Activated CD4-positive, alpha-beta memory T cell treated with anti-CD3 and anti-CD28 coated beads for 36 hours (primary cell): ENCODE data around the gene C2CD4D. TPM values are rescaled to one million over a fixed set of nuclear protein-coding genes. Genes with fewer than 3 reads are reported as not detected.

Experiments
- CTCF ChIA-PET: fragments of 350-600 bp; sonication (Branson Sonifier 250); formaldehyde crosslinking; loops from one replicate; lab custom pipeline; 2021; ENCODE audit warnings: antibody characterized with exemption, inconsistent platforms; lab: Charles Lee
- POLR2A ChIA-PET: fragments of 350-600 bp; sonication (Branson Sonifier 250); formaldehyde crosslinking; loops from one replicate; lab custom pipeline; 2021; ENCODE audit warnings: antibody characterized with exemption; lab: Charles Lee
- DNase-seq: peaks from one replicate; pipeline ENCODE4 v3.0.0-alpha.2; 2020
- H3K27ac Mint-ChIP-seq: one replicate; pipeline ENCODE4 v1.8.0; 2021; ENCODE audit warnings: mixed read lengths
- H3K27me3 Mint-ChIP-seq: one replicate; pipeline ENCODE4 v1.8.0; 2021; ENCODE audit warnings: mixed read lengths
- H3K36me3 Mint-ChIP-seq: one replicate; pipeline ENCODE4 v1.8.0; 2021; ENCODE audit warnings: mixed read lengths
- H3K4me1 Mint-ChIP-seq: one replicate; pipeline ENCODE4 v1.8.0; 2021; ENCODE audit warnings: low read depth, mixed read lengths
- H3K4me3 Mint-ChIP-seq: one replicate; pipeline ENCODE4 v1.8.0; 2021; ENCODE audit warnings: mild to moderate bottlenecking, mixed read lengths
- H3K9me3 Mint-ChIP-seq: one replicate; pipeline ENCODE4 v1.8.0; 2021; ENCODE audit warnings: mixed read lengths
- intact Hi-C: fragments of 100-400 bp; cut with micrococcal nuclease; formaldehyde crosslinking; loops from one replicate; pipeline ENCODE4 v1.15.1; 2023
- total RNA-seq, 2 experiments: library from RNA; stranded (reverse); gene quantifications; one replicate each; pipeline ENCODE4 v1.2.3, GENCODE V29; 2021

Gene C2CD4D
- total RNA-seq, 2 experiments from 2014 or later = 3.3 to 3.9 TPM

DNA sequence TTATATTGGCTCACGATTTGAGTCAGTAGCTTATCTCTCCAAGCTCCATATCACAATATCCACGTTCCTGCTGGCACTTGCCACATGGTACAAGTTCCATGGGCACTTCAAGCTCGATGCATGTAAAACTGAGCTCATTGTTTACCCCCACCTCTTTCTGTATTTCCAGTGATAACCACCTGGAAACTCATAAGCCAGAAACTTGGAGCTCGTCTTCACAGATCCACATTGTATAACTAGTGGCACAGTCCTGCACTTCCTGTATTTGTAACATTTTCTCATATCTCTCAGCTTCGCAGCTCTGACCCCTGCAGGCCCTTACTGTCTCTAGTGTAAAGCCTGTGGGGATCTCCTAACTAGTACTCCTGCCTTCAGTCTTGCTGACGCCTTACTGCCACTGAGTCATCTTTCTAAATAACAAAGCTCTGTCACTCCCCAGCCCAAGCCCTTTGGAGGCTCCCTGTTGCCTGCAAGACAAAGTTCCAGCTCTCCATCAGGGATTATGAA is 6.5 kb upstream of the C2CD4D start:
- Mint-ChIP-seq H3K9me3 (no peaks in the 10 kb centered on the region), H3K4me3 (peak overlapping the region; percentile 7), H3K27ac (peak overlapping the region; percentile 86), H3K4me1 (peaks cover 44% of the 10 kb centered on the region), H3K27me3 (no peaks in the 10 kb centered on the region), H3K36me3 (peaks cover 64% of the 10 kb centered on the region)
- ChIA-PET CTCF (interaction anchor here (0.7 to 4.7 kb wide), 11 partner anchors 8 to 519 kb away, joined by 3 to 36 read pairs (median 3); partner anchors contain the start of genes C2CD4D, CGN, MRPL9 and PI4KB), POLR2A (interaction anchor here (0.9 to 1.0 kb wide), 2 partner anchors 9 to 17 kb away, joined by 3 to 7 read pairs; no protein-coding TSS in a partner anchor)
- peak; percentile 67 for DNase-seq
- intact Hi-C loops = loop anchor here (5.0 kb wide), 2 partner anchors 51 to 146 kb away; partner anchors contain the start of gene S100A10

DNA sequence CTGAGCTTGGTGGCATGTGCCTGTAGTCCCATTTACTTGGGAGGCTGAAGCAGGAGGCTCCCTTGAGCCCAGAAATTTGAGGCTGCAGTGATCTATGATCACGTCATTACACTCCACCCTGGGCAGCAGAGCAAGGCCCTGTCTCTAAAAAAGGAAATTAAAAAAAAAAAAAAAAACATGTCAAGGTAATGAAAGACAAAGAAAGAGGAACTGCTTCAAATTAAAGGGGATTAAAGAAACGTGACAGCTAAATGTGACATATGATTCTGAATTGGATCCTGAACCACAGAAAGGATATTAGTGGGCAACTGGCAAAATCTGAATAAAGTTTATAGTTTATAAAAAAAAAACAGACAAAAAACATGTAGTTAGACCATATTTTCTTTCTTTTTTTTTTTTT is 3.8 kb upstream of the C2CD4D start:
- no peak for DNase-seq
- H3K4me1 Mint-ChIP-seq = peaks cover 43% of the 10 kb centered on the region
- no peak overlapping the region for H3K27ac Mint-ChIP-seq
- intact Hi-C loops = no loop called here
- ChIA-PET CTCF (interaction anchor here (1.2 to 1.6 kb wide), 3 partner anchors 80 to 249 kb away, joined by 4 to 5 read pairs (median 4); partner anchors contain the start of gene MRPL9), POLR2A (interaction anchor here (0.6 kb wide), 1 partner anchor 23 kb away, joined by 3 read pairs; no protein-coding TSS in a partner anchor)
- no peak overlapping the region for H3K4me3 Mint-ChIP-seq
- H3K9me3 Mint-ChIP-seq = no peaks in the 10 kb centered on the region
- peaks cover 44% of the 10 kb centered on the region for H3K36me3 Mint-ChIP-seq
- H3K27me3 Mint-ChIP-seq = no peaks in the 10 kb centered on the region

DNA sequence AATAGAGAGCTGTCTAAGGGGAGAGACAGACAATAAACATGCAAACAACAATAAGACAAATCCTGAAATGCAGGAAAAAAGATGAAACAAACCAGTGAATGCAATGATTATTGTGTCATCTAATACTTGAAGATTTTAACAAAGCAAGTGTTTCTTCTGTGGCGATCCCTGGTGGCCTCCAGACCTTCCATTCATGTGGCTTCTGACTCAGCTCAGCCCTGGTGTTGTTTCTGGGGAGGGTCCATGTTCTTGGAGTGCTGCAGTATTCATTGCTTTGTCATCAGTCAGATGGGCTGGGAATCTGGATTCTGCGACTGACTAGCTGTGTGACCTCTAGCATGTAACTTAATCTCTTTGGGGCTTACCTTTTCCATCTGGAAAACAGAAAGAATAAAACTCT is 1.5 kb upstream of the C2CD4D start:
- no peak for DNase-seq
- peak overlapping the region; percentile 91 for H3K27ac Mint-ChIP-seq
- CTCF ChIA-PET = interaction anchor here (2.3 kb wide), 1 partner anchor 247 kb away, joined by 7 read pairs; no protein-coding TSS in a partner anchor
- intact Hi-C loops = no loop called here
- peaks cover 31% of the 10 kb centered on the region for H3K36me3 Mint-ChIP-seq
- H3K4me1 Mint-ChIP-seq = peaks cover 40% of the 10 kb centered on the region
- no peak overlapping the region for H3K4me3 Mint-ChIP-seq
- POLR2A ChIA-PET = interaction anchor here (1.0 to 2.1 kb wide), 4 partner anchors 13 to 300 kb away, joined by 3 to 8 read pairs (median 6); partner anchors contain the start of gene TDRKH
- H3K9me3 Mint-ChIP-seq = no peaks in the 10 kb centered on the region
- no peaks in the 10 kb centered on the region for H3K27me3 Mint-ChIP-seq

DNA sequence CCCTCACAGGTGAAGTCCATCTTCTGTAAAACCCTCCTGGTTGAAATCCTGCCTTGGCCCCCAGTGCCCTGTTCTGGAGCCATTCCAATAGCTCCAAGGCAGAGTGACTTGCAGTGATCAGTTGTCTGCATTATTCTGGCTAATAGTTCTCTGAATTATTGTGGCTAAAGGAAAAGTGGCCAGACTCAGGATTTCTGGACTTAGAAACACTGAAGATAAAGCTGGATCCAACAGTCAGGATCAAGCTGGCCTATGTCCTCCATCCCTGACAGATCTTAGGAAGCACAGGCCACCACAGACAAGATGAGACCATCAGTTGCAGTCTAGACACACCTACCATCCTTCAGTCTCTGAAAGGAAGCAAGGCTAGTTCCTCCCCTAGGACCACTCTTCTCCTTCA is 801 bp upstream of the C2CD4D start:
- Mint-ChIP-seq H3K27me3 (no peaks in the 10 kb centered on the region), H3K27ac (peak overlapping the region; percentile 91), H3K4me1 (peaks cover 42% of the 10 kb centered on the region), H3K36me3 (peaks cover 27% of the 10 kb centered on the region), H3K9me3 (no peaks in the 10 kb centered on the region), H3K4me3 (peak overlapping the region; percentile 89)
- CTCF ChIA-PET = interaction anchor here (0.5 to 4.8 kb wide), 7 partner anchors 7 to 246 kb away, joined by 3 to 36 read pairs (median 5); partner anchors contain the start of gene MRPL9
- intact Hi-C loops = no loop called here
- POLR2A ChIA-PET = interaction anchor here (0.7 to 2.2 kb wide), 10 partner anchors 8 to 299 kb away, joined by 3 to 8 read pairs (median 6); partner anchors contain the start of genes MRPL9, TDRKH and THEM4
- DNase-seq = no peak

DNA sequence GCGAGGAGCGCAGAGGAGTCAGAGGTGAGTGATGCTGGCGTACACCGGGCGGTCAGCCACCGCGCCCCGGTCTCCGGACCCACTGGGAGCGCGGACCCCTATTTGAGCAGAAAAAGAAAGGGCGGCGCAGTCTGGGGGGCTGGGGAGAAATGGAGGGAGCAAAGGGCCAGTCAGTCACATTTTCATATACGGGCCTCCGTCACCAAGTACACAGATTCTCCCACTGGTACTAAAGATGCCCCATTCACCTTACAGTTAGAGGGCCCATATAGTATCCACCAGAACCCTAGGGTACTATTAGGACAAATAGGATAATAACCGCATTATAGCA is 573 bp downstream of the C2CD4D start:
- H3K9me3 Mint-ChIP-seq = no peaks in the 10 kb centered on the region
- no peaks in the 10 kb centered on the region for H3K27me3 Mint-ChIP-seq
- peak overlapping the region; percentile 91 for H3K27ac Mint-ChIP-seq
- peaks cover 17% of the 10 kb centered on the region for H3K36me3 Mint-ChIP-seq
- ChIA-PET CTCF (interaction anchor here (1.2 to 4.8 kb wide), 3 partner anchors 8 to 18 kb away, joined by 4 to 36 read pairs (median 6); no protein-coding TSS in a partner anchor), POLR2A (interaction anchor here (0.8 to 2.2 kb wide), 9 partner anchors 9 to 76 kb away, joined by 3 to 7 read pairs (median 6); partner anchors contain the start of genes MRPL9, TDRKH and THEM4)
- intact Hi-C loops = loop anchor here (1.0 to 5.0 kb wide), 4 partner anchors 9 to 382 kb away; partner anchors contain the start of gene POGZ
- peak overlapping the region; percentile 89 for H3K4me3 Mint-ChIP-seq
- DNase-seq = no peak
- H3K4me1 Mint-ChIP-seq = peaks cover 49% of the 10 kb centered on the region

DNA sequence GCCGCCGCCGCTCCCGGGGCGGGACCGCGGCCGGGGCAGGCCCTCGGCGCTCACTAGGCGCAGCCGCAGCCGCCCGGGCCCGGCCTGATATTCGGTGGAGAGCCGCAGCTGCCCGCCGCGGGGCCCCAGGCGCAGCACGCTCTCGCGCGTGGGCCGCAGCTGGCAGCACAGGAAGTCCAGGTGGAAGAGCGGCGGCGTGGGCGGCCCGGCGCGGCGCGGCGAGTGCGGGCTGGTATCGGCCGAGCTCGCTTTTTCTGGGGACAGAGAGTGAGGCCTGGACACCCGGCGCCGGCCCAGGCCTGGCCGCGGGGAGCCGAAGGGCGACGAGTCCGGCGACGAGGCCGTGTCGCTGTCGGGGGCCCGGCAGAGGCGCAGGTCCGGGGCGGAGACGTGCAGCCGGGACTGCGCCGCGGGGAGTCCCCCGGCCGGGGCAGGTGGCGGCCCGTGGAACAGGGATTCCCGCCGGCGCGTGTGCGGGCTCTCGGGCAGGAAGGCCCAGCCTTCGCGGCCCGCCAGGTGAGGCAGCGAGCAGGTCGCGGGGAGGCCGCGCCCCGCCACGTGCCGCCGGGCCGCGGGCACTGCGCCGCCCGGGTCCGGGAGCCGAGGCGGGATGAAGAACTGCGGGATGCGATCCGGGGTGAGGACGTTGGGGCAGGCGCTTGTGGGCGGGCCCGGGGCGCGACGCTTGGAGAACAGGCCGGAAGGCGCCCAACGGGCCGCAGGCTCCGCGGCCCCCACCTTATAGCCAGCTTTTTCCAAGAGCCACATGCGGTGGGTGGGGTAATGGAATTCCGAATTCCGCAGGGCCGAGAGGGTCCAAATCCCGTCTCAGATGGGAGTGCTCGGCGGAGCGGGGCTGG is 1.2 kb downstream of the C2CD4D start:
- no peaks in the 10 kb centered on the region for H3K27me3 Mint-ChIP-seq
- intact Hi-C loops = loop anchor here (1.0 to 5.0 kb wide), 4 partner anchors 10 to 381 kb away; partner anchors contain the start of gene POGZ
- H3K9me3 Mint-ChIP-seq = no peaks in the 10 kb centered on the region
- H3K4me1 Mint-ChIP-seq = peaks cover 55% of the 10 kb centered on the region
- ChIA-PET CTCF (interaction anchor here (1.4 to 4.8 kb wide), 3 partner anchors 8 to 245 kb away, joined by 6 to 36 read pairs (median 27); no protein-coding TSS in a partner anchor), POLR2A (interaction anchor here (0.7 to 2.8 kb wide), 11 partner anchors 8 to 76 kb away, joined by 3 to 7 read pairs (median 5); partner anchors contain the start of genes MRPL9 and THEM4)
- DNase-seq = peak; percentile 69
- H3K4me3 Mint-ChIP-seq = peak overlapping the region; percentile 89
- peak overlapping the region; percentile 91 for H3K27ac Mint-ChIP-seq
- H3K36me3 Mint-ChIP-seq = peaks cover 15% of the 10 kb centered on the region

DNA sequence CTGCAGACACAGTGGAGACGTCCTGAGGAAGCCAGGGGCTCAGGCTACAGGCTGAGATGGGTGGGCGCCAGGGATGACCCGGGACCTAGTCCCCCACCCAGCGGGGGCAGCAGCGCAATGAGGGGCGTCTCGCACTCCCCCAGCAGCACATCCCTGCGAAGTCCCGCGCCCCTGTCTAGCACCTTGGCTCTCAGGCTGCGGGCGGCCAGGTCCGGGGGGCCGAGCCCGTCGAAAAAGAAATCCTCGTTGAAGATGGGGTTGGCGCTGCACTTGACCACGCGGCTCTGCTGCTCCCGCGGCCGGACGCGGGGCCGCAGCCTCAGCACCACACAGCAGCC is 1.8 kb downstream of the C2CD4D start:
- peaks cover 60% of the 10 kb centered on the region for H3K4me1 Mint-ChIP-seq
- ChIA-PET CTCF (interaction anchor here (0.6 to 4.8 kb wide), 4 partner anchors 10 to 244 kb away, joined by 3 to 36 read pairs (median 28); no protein-coding TSS in a partner anchor), POLR2A (interaction anchor here (0.6 to 2.8 kb wide), 7 partner anchors 8 to 399 kb away, joined by 3 to 7 read pairs (median 3); partner anchors contain the start of gene MRPL9)

DNA sequence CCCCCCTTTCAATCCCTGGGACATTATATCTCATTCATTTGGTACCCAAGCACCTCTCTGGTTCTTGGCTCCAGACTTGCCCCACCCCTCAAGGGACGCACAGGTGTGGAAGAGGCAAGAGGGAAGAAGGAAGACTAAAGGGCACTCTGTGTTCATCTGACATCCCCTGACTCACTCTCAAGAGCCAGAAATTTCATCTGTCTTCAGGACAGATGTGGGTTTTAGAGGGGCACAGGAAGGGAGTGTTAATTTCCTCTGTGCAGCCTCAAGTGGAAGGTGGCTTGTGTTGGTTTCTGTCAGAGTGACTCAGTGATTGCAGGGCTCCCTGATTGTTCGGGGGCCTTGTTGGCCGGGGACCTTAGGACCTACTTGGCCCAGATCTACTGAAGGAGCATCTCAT is 2.4 kb downstream of the C2CD4D start:
- intact Hi-C loops = loop anchor here (1.0 to 5.0 kb wide), 7 partner anchors 45 to 556 kb away; partner anchors contain the start of genes POGZ and TDRKH
- H3K9me3 Mint-ChIP-seq = no peaks in the 10 kb centered on the region
- H3K4me1 Mint-ChIP-seq = peaks cover 65% of the 10 kb centered on the region
- peak; percentile 65 for DNase-seq
- CTCF ChIA-PET = interaction anchor here (0.6 to 4.8 kb wide), 35 partner anchors 7 to 395 kb away, joined by 3 to 37 read pairs (median 6); partner anchors contain the start of genes MRPL9, RIIAD1, TDRKH and THEM5
- H3K4me3 Mint-ChIP-seq = peak overlapping the region; percentile 89
- H3K27me3 Mint-ChIP-seq = no peaks in the 10 kb centered on the region
- POLR2A ChIA-PET = interaction anchor here (0.6 to 2.8 kb wide), 4 partner anchors 9 to 398 kb away, joined by 3 to 7 read pairs (median 4); partner anchors contain the start of gene MRPL9
- peak overlapping the region; percentile 92 for H3K27ac Mint-ChIP-seq
- H3K36me3 Mint-ChIP-seq = peaks cover 9% of the 10 kb centered on the region

More for the DNA sequence above, 1.8 kb downstream of the C2CD4D start:
- peak overlapping the region; percentile 89 for H3K4me3 Mint-ChIP-seq
- H3K36me3 Mint-ChIP-seq = peaks cover 12% of the 10 kb centered on the region
- H3K9me3 Mint-ChIP-seq = no peaks in the 10 kb centered on the region
- intact Hi-C loops = loop anchor here (1.0 to 5.0 kb wide), 7 partner anchors 44 to 557 kb away; partner anchors contain the start of genes POGZ and TDRKH
- peak overlapping the region; percentile 92 for H3K27ac Mint-ChIP-seq
- DNase-seq = no peak
- no peaks in the 10 kb centered on the region for H3K27me3 Mint-ChIP-seq

DNA sequence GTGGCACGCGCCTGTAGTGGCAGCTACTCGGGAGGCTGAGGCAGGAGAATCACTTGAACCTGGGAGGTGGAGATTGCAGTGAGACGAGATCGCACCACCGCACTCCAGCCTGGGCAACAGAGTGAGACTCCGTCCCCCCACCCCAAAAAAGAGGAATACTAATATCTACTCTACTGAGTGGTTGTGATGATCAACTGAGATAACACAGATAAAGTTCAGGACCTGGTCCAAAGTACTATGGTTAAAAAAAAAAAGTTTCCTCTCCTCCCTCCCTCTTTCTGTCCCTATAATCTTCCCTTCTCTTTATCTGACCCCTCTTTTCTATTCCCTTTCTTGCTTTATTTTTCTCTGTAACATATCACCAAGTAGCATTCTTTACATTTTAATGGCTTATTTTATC is 4.0 kb downstream of the C2CD4D start:
- no peak for DNase-seq
- intact Hi-C loops = loop anchor here (5.0 kb wide), 3 partner anchors 47 to 378 kb away; partner anchors contain the start of gene POGZ
- H3K27ac Mint-ChIP-seq = no peak overlapping the region
- H3K27me3 Mint-ChIP-seq = no peaks in the 10 kb centered on the region
- H3K36me3 Mint-ChIP-seq = no peaks in the 10 kb centered on the region
- H3K4me3 Mint-ChIP-seq = no peak overlapping the region
- ChIA-PET POLR2A (interaction anchor here (1.4 kb wide), 1 partner anchor 72 kb away, joined by 5 read pairs; the partner anchor contains the start of gene MRPL9), CTCF (interaction anchor here (0.6 to 4.8 kb wide), 34 partner anchors 9 to 397 kb away, joined by 3 to 37 read pairs (median 5); partner anchors contain the start of genes MRPL9 and TDRKH)
- H3K9me3 Mint-ChIP-seq = no peaks in the 10 kb centered on the region
- peaks cover 71% of the 10 kb centered on the region for H3K4me1 Mint-ChIP-seq

DNA sequence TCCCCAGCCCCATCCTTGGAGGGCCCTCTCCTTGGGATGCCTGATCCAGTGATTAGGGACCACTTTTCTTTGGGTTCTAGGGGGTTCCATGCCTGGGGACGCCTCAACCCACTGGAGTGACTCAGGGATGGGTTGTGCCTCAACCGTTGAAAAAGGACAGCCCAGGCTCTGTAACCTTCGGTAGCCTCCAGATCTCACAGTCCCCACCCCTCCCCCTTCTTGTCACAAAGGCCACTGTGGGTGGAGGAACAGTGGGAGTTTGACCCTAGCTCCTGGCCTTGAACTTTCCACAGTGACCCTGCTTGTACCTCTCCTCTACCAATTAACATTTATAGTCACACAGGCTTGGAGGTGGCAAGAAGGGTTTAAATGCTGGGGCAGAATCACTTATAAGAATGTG is 5.4 kb downstream of the C2CD4D start:
- Mint-ChIP-seq H3K9me3 (no peaks in the 10 kb centered on the region), H3K27me3 (no peaks in the 10 kb centered on the region), H3K4me3 (no peak overlapping the region), H3K4me1 (peaks cover 75% of the 10 kb centered on the region), H3K27ac (peak overlapping the region; percentile 14), H3K36me3 (no peaks in the 10 kb centered on the region)
- intact Hi-C loops = loop anchor here (5.0 kb wide), 1 partner anchor 487 kb away; the partner anchor contains the start of gene RFX5
- CTCF ChIA-PET = interaction anchor here (0.6 to 1.5 kb wide), 5 partner anchors 10 to 240 kb away, joined by 3 to 8 read pairs (median 6); no protein-coding TSS in a partner anchor
- no peak for DNase-seq
- POLR2A ChIA-PET = interaction anchor here (1.1 to 1.8 kb wide), 2 partner anchors 13 to 14 kb away, joined by 4 to 6 read pairs; no protein-coding TSS in a partner anchor
